Stimulated activated CD4-positive, alpha-beta T cell treated with anti-CD3 and anti-CD28 coated beads, Interleukin-1b, Interleukin-23, amount 100 ng/mL, for 4 hours (primary cell): Measurements from ENCODE around the gene PER3.
"Not testable (repeated sequence)": the region's sequence is repeated elsewhere in the genome, so short reads cannot be mapped to it uniquely, and the experiment has no call there.

Experiments
- DNase-seq, 2 donors: peaks; one replicate each; pipeline ENCODE4 v3.0.0-alpha.2; 2020; ENCODE audit warnings: low read depth in 2 of 2

Gene PER3

DNA sequence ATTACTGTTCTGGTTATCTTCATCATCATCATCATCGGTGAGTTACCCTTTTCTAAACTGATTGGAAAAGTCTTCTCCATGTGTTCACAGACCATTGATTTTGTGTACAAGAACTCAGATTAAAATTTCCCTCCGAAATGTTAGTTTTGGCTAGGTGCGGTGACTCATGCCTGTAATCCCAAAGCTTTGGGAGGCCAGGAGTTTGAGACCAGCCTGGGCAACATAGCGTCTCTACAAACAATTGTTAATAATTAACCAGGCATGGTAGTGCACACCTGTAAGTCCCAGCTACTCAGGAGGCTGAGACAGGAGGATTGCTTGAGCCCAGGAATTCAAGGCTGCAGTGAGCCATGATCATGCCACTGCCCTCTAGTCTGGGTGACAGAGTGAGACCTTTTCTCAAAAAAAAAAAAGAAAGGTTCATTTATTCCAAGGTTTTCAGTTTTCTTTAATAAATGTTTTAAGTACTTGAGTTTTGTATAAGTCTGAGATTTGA, 5.9 kb upstream of the PER3 start:
- no peak for DNase-seq

GRCh38 chr1:7780976-7781375, 3.1 kb upstream of the PER3 start:
- no peak for DNase-seq

DNA sequence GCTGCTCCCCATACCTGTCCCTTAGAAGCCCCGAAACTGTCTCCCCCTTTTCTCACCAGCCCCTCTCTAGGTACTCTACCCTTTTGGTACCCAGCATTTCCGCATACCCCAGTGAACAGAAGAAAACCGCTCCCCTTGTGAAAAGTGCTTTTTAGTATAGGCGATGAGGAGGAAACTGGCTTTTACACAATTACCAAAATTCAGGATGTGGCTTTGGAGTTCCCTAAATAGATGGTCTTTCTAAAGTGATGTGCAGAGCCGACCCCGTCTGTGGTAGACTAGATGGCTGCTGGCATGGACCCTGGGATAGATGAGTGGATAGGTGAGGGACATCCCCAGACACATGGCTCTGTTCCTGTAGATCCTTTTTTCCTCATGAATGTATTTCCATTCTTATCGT, 2.6 kb upstream of the PER3 start:
- DNase-seq: no peak

- DNase-seq: no peak
Measured at GRCh38 chr1:7781923-7782495, 2.1 kb upstream of the PER3 start.

DNA sequence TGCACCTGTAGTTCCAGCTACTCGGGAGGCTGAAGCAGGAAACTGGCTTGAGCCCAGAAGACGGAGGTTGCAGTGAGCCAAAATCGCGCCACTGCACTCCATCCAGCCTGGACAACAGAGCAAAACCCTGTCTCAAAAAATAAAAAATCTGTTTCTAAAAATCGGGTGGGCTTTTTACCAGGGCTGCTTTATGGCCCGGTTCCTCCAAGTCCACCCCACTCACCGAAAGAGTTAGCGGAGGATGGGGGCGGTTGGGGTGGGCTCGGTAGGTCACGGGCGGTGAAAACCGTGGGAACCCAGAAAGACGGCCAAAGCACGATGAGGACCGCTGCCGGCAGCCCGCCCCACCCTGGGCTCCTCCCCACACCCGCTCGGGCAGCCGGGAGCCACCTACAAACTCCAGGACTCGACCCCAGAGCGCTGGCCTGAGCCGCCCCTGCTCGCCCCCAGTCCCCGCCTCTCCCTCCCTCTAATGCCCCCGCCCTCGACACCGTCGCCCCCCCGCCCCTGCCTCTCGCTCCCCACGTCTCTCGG, 846 bp upstream of the PER3 start:
- no peak for DNase-seq

DNA sequence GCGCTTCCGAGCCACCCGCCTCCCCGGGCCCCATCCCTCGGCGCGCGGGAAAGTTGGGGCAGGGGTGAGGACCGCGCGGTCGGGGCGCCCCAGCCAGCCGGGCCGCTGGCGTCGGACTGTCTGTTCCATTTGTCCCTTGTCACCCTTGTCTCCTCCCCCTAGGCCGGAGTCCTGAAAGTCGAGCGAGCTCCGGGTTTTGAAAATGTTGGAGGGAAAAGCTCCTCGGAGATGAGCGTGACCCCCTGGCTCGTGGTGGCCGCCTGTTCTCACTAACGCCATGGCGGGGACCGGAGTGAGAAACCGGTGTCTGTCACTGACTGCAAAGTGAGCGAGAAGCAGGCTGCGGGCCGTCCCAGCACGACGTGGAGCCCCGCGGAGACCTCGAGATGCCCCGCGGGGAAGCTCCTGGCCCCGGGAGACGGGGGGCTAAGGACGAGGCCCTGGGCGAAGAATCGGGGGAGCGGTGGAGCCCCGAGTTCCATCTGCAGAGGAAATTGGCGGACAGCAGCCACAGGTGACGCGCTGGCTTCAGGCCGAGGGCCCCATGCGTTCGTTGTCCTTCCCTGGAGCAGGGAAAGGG, 491 bp downstream of the PER3 start:
- no peak for DNase-seq

DNA sequence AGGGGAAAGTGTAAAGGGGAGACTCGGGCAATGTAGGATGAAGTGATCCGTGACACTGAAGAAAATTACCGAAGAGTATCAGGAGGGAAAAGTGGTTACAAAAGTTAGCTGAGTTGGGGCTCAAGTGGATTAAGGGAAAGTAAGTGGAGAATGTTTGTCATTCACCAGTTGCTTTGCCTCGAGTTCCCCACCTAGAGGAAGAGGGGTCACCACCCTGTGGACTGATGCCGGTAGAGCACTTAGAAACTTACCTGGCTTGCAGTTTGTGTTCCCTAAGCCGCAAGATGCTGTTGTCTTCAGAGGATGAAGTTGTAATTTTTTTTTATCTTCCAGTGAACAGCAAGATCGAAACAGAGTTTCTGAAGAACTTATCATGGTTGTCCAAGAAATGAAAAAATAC, 1.0 kb downstream of the PER3 start:
- DNase-seq: no peak

- DNase-seq: no peak
Measured at GRCh38 chr1:7786795-7787194, 2.7 kb downstream of the PER3 start.

GRCh38 chr1:7789828-7790227, 5.7 kb downstream of the PER3 start:
- no peak for DNase-seq

DNA sequence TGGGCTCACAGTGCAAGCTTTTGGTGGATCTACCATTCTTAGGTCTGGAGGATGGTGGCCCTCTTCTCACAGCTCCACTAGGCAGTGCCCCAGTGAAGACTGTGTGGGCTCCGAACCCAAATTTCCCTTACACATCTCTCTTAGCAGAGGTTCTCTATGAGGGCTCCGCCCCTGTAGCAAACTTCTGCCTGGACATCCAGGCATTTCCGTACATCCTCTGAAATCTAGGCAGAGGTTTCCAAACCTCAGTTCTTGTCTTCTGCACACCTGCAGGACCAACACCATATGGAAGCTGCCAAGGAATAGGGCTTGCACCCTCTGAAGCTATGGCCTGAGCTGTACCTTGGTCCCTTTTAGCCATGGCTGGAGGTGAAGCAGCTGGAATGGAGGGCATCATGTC, 6.9 kb downstream of the PER3 start:
- DNase-seq: not testable (repeated sequence)

GRCh38 chr1:7795406-7795805, 11.3 kb downstream of the PER3 start:
- no peak for DNase-seq

DNA sequence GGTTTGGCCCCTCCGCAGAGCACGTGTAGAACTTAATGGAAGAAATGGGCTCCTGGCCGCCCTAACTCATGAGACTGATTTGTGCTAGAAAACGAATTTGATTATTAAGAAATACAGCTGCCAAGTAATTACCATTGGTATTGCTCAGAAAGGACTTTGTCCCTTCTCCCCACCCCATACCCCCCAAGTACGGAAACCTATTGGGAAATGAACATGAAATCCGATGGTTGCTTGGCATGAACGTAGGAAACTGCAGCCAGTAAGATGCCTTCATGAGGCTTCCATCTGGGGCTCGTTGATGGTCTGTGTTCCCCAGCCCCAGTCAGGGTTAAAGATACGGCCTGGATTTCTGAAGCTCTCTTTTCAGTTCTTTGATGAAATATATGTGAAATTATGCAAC, 21.4 kb downstream of the PER3 start:
- no peak for DNase-seq

- DNase-seq: no peak
Measured at GRCh38 chr1:7808253-7808844, 24.3 kb downstream of the PER3 start.

- no peak for DNase-seq
Measured at GRCh38 chr1:7809742-7810141, 25.7 kb downstream of the PER3 start.

DNA sequence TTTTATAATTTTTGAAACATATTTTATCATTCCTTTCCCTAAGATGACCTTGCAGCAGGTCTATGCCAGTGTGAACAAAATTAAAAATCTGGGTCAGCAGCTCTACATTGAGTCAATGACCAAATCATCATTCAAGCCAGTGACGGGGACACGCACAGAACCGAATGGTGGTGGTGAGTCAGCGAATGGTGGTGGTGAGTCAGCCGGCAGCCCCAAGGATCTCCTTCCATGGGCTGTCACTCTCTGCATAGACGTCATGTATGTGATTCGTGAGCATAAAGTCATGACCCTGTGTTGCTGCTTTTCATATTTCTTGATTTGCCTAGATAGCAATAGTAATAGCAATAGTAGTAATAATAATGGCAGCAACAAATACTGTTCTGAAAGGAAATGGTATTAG, 26.3 kb downstream of the PER3 start:
- no peak for DNase-seq

DNA sequence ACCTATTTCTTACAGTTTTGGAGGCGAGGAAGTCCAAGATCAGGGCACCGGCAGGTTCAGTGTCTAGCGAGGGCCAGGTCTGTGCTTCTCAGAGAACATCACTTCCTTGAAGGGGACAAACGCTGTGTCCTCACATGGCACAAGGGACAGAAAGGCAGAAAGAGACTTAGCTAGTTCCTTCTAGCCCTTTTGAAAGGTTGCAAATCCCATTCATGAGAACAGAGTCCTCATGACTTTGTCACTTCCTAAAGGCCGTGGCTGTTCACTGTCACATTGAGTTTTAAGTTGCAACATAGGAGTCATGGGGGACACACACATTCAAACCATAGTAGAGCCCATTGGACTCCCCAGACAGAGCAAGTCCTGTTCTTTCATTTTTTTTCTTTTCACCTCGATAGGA, 27.4 kb downstream of the PER3 start:
- DNase-seq: no peak

GRCh38 chr1:7813677-7814373, 29.7 kb downstream of the PER3 start:
- DNase-seq: no peak

- no peak for DNase-seq
Measured at GRCh38 chr1:7821282-7821681, 37.2 kb downstream of the PER3 start.

- no peak for DNase-seq
Measured at GRCh38 chr1:7824701-7825100, 40.6 kb downstream of the PER3 start.

DNA sequence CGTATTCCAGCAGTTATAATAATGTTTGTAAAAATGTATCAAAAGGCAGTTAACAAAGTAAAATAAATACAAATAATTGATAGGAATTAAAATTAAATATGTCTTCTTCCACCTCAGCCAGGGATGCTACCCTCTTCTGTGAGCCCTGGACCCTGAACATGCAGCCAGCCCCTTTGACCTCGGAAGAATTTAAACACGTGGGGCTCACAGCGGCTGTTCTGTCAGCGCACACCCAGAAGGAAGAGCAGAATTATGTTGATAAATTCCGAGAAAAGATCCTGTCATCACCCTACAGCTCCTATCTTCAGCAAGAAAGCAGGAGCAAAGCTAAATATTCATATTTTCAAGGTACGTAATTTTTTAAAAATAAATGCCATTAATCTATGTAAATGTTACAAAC, 42.3 kb downstream of the PER3 start:
- DNase-seq: no peak

- peak; percentile 5 to 23 for DNase-seq
Measured at GRCh38 chr1:7827126-7827955, 43.2 kb downstream of the PER3 start.

DNA sequence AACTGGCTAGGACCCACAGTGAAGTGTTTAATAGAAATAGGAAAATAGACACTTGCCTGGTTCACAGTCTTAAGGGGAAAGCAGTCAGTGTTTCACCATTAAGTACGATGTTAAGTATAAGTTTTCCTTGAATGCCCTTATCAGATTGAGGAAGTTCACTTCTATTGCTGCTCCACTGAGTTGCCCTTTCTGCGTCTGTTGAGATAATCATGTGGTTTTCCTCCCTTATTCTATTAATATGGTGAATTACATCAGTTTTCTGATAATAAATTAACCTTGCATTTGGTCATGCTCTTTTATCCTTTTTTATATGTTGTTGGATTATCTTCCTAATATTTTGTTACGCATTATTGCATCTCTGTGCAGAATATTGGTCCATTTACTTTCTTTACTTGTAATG, 47.4 kb downstream of the PER3 start:
- DNase-seq: no peak
